ENCODE results near the gene IGFBP5.

DNA sequence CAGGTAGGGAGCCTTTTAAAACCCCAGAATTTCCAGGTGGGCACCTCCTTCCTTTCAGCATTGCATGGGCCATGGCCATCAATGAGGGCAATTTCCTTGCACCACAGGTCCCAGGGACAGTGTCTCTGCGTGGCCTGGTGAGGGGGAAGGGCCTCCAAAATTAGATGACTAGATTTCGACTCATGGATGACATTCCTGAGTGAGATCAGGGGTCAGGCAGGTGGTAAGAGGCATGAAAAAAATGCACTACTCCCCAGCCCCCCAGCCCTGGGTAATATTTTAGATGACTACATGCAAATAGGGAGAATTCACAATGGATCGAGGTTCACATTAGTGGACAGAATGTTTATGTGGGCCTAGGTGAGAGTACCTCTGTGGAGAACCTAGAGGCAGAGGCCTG lies 19.0 kb upstream of the IGFBP5 start:
- TF ChIP-seq POLR2A (IDR thresholded peaks at IDR 0.05) (no peak), EP300 (IDR thresholded peaks at IDR 0.05) (no peak)
- TF ChIP-seq, protein P1, sequence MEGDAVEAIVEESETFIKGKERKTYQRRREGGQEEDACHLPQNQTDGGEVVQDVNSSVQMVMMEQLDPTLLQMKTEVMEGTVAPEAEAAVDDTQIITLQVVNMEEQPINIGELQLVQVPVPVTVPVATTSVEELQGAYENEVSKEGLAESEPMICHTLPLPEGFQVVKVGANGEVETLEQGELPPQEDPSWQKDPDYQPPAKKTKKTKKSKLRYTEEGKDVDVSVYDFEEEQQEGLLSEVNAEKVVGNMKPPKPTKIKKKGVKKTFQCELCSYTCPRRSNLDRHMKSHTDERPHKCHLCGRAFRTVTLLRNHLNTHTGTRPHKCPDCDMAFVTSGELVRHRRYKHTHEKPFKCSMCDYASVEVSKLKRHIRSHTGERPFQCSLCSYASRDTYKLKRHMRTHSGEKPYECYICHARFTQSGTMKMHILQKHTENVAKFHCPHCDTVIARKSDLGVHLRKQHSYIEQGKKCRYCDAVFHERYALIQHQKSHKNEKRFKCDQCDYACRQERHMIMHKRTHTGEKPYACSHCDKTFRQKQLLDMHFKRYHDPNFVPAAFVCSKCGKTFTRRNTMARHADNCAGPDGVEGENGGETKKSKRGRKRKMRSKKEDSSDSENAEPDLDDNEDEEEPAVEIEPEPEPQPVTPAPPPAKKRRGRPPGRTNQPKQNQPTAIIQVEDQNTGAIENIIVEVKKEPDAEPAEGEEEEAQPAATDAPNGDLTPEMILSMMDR (IDR thresholded peaks at IDR 0.05), result no peak
